HUES48 (cell line): ENCODE measurements around the gene NRL.
"Not testable (repeated sequence)": the region's sequence is repeated elsewhere in the genome, so short reads cannot be mapped to it uniquely, and the experiment has no call there.

ENCODE experiments used
- H3K27ac ChIP-seq: one replicate; pipeline ENCODE4 v1.7.0; 2013; ENCODE audit warnings: low read depth, low read length, inconsistent platforms
- H3K27me3 ChIP-seq: 2 replicates; pipeline ENCODE4 v1.6.1; 2013; ENCODE audit warnings: mild to moderate bottlenecking, low read length; ENCODE audit not compliant: control insufficient read depth, insufficient read depth
- H3K36me3 ChIP-seq: 2 replicates; pipeline ENCODE4 v1.6.1; 2013; ENCODE audit warnings: low read length; ENCODE audit not compliant: control insufficient read depth, insufficient read depth
- H3K4me1 ChIP-seq: 2 replicates; pipeline ENCODE4 v1.6.1; 2013; ENCODE audit warnings: mild to moderate bottlenecking, low read length; ENCODE audit not compliant: control insufficient read depth, insufficient read depth
- H3K4me3 ChIP-seq: 2 replicates; pipeline ENCODE4 v1.5.1; 2013; ENCODE audit warnings: mild to moderate bottlenecking, low read depth, low read length
- H3K9ac ChIP-seq: 2 replicates; pipeline ENCODE4 v1.6.1; 2013; ENCODE audit warnings: mild to moderate bottlenecking, low read depth, low read length, moderate library complexity
- H3K9me3 ChIP-seq: 2 replicates; pipeline ENCODE4 v1.6.1; 2013; ENCODE audit warnings: low read length; ENCODE audit not compliant: control insufficient read depth, insufficient read depth

NRL gene

GRCh38 chr14:24106672-24107271 is 8.0 kb downstream of the NRL start:
- Histone ChIP-seq H3K9ac (no peak overlapping the region), H3K4me3 (no peak overlapping the region), H3K36me3 (peaks cover 21% of the 10 kb centered on the region), H3K27ac (no peak overlapping the region), H3K27me3 (no peaks in the 10 kb centered on the region), H3K9me3 (no peaks in the 10 kb centered on the region; the same call in 1 of the 2 replicates), H3K4me1 (no peaks in the 10 kb centered on the region)

GRCh38 chr14:24105609-24106239 is 9.0 kb downstream of the NRL start:
- H3K4me1 ChIP-seq, H3K9ac ChIP-seq, H3K4me3 ChIP-seq, H3K9me3 ChIP-seq, H3K27me3 ChIP-seq, H3K27ac ChIP-seq: not testable (repeated sequence)
- peaks cover 29% of the 10 kb centered on the region for H3K36me3 ChIP-seq

- Histone ChIP-seq H3K9ac (no peak overlapping the region), H3K27ac (no peak overlapping the region), H3K4me3 (no peak overlapping the region), H3K4me1 (no peaks in the 10 kb centered on the region), H3K36me3 (peaks cover 51% of the 10 kb centered on the region), H3K9me3 (no peaks in the 10 kb centered on the region; the same call in 1 of the 2 replicates), H3K27me3 (no peaks in the 10 kb centered on the region)
Measured at GRCh38 chr14:24103451-24103850, 11.3 kb downstream of the NRL start.

- peaks cover 60% of the 10 kb centered on the region for H3K36me3 ChIP-seq
Measured at GRCh38 chr14:24102357-24103048, 12.2 kb downstream of the NRL start.

GRCh38 chr14:24100982-24101494 is 13.7 kb downstream of the NRL start:
- Histone ChIP-seq H3K27ac (no peak overlapping the region), H3K4me3 (no peak overlapping the region), H3K36me3 (peaks cover 60% of the 10 kb centered on the region), H3K27me3 (no peaks in the 10 kb centered on the region), H3K9ac (no peak overlapping the region), H3K4me1 (no peaks in the 10 kb centered on the region), H3K9me3 (no peaks in the 10 kb centered on the region; the same call in 1 of the 2 replicates)

More at GRCh38 chr14:24102357-24103048, 12.2 kb downstream of the NRL start:
- no peak overlapping the region for H3K27ac ChIP-seq
- H3K9ac ChIP-seq: no peak overlapping the region
- no peaks in the 10 kb centered on the region for H3K27me3 ChIP-seq
- no peaks in the 10 kb centered on the region for H3K4me1 ChIP-seq
- H3K4me3 ChIP-seq: no peak overlapping the region
- H3K9me3 ChIP-seq: no peaks in the 10 kb centered on the region; the same call in 1 of the 2 replicates

GRCh38 chr14:24100197-24100981 is 14.4 kb downstream of the NRL start:
- Histone ChIP-seq H3K36me3 (peaks cover 60% of the 10 kb centered on the region), H3K4me3 (no peak overlapping the region), H3K27me3 (no peaks in the 10 kb centered on the region), H3K27ac (no peak overlapping the region), H3K9ac (no peak overlapping the region), H3K4me1 (peaks cover 5% of the 10 kb centered on the region), H3K9me3 (no peaks in the 10 kb centered on the region; the same call in 1 of the 2 replicates)

GRCh38 chr14:24098927-24099813 is 15.6 kb downstream of the NRL start:
- H3K36me3 ChIP-seq: peaks cover 60% of the 10 kb centered on the region
- no peak overlapping the region for H3K4me3 ChIP-seq
- H3K27ac ChIP-seq: no peak overlapping the region
- no peaks in the 10 kb centered on the region for H3K27me3 ChIP-seq
- H3K9ac ChIP-seq: no peak overlapping the region
- peaks cover 10% of the 10 kb centered on the region for H3K4me1 ChIP-seq
- no peaks in the 10 kb centered on the region; the same call in 1 of the 2 replicates for H3K9me3 ChIP-seq

GRCh38 chr14:24098229-24098926 is 16.4 kb downstream of the NRL start:
- Histone ChIP-seq H3K36me3 (peaks cover 52% of the 10 kb centered on the region), H3K9ac (no peak overlapping the region), H3K4me1 (peaks cover 14% of the 10 kb centered on the region), H3K4me3 (no peak overlapping the region), H3K9me3 (no peaks in the 10 kb centered on the region), H3K27me3 (no peaks in the 10 kb centered on the region), H3K27ac (no peak overlapping the region)

- Histone ChIP-seq H3K27me3 (no peaks in the 10 kb centered on the region), H3K4me3 (no peak overlapping the region), H3K4me1 (peaks cover 16% of the 10 kb centered on the region), H3K9me3 (no peaks in the 10 kb centered on the region), H3K9ac (no peak overlapping the region), H3K27ac (no peak overlapping the region), H3K36me3 (peaks cover 39% of the 10 kb centered on the region)
Measured at GRCh38 chr14:24096545-24097181, 18.1 kb downstream of the NRL start.
